ENCODE measurements around the gene RPS25. TPM values are rescaled to one million over a fixed set of nuclear protein-coding genes. Genes with fewer than 3 reads are reported as not detected.
"Not testable (repeated sequence)": the region's sequence is repeated elsewhere in the genome, so short reads cannot be mapped to it uniquely, and the experiment has no call there.

Gene RPS25
- total RNA-seq, 1 donor from 2014 or later = 609 TPM

DNA sequence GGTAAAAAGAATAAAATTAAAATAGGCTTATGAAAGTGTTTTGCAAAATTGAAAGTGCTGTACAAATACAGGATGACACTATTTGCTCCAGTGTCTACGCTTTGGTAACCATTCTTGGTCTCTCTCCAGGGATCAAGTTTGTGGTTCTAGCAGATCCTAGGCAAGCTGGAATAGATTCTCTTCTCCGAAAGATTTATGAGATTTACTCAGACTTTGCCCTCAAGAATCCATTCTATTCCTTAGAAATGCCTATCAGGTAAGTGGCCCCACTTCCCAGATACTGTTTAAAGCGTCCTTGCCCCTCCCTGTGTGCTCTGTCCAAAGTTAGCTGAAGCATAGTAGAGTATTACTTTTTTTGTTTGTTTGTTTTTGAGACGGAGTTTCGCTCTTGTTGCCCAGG, 3.5 kb upstream of the RPS25 start:
- Mint-ChIP-seq H3K4me1 (ENCODE audit: low read depth) (peaks cover 37% of the 10 kb centered on the region), H3K27me3 (ENCODE audit: low read depth) (no peaks in the 10 kb centered on the region), H3K4me3 (ENCODE audit: unreplicated experiment) (no peak overlapping the region), H3K36me3 (ENCODE audit: low read depth) (peaks cover 14% of the 10 kb centered on the region), H3K9me3 (ENCODE audit: low read depth) (no peaks in the 10 kb centered on the region), H3K27ac (ENCODE audit: unreplicated experiment) (no peak overlapping the region)
- no peak for DNase-seq (ENCODE audit: low spot score)
- TF ChIP-seq, protein P1, sequence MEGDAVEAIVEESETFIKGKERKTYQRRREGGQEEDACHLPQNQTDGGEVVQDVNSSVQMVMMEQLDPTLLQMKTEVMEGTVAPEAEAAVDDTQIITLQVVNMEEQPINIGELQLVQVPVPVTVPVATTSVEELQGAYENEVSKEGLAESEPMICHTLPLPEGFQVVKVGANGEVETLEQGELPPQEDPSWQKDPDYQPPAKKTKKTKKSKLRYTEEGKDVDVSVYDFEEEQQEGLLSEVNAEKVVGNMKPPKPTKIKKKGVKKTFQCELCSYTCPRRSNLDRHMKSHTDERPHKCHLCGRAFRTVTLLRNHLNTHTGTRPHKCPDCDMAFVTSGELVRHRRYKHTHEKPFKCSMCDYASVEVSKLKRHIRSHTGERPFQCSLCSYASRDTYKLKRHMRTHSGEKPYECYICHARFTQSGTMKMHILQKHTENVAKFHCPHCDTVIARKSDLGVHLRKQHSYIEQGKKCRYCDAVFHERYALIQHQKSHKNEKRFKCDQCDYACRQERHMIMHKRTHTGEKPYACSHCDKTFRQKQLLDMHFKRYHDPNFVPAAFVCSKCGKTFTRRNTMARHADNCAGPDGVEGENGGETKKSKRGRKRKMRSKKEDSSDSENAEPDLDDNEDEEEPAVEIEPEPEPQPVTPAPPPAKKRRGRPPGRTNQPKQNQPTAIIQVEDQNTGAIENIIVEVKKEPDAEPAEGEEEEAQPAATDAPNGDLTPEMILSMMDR (IDR thresholded peaks at IDR 0.05) = no peak

GRCh38 chr11:119019996-119020395, 1.9 kb upstream of the RPS25 start:
- H3K4me1 Mint-ChIP-seq (ENCODE audit: low read depth) = peaks cover 50% of the 10 kb centered on the region
- DNase-seq (ENCODE audit: low spot score) = no peak
- TF ChIP-seq, protein P1 (IDR thresholded peaks at IDR 0.05) = no peak
- H3K36me3 Mint-ChIP-seq (ENCODE audit: low read depth) = peaks cover 22% of the 10 kb centered on the region
- peak overlapping the region; percentile 98 for H3K27ac Mint-ChIP-seq (ENCODE audit: unreplicated experiment)
- H3K27me3 Mint-ChIP-seq (ENCODE audit: low read depth) = no peaks in the 10 kb centered on the region
- no peaks in the 10 kb centered on the region for H3K9me3 Mint-ChIP-seq (ENCODE audit: low read depth)
- peak overlapping the region; percentile 95 for H3K4me3 Mint-ChIP-seq (ENCODE audit: unreplicated experiment)

GRCh38 chr11:119017377-119017776, 766 bp downstream of the RPS25 start:
- DNase-seq (ENCODE audit: low spot score); H3K27me3 Mint-ChIP-seq (ENCODE audit: low read depth); H3K9me3 Mint-ChIP-seq (ENCODE audit: low read depth): not testable (repeated sequence)
- Mint-ChIP-seq H3K4me1 (ENCODE audit: low read depth) (peaks cover 44% of the 10 kb centered on the region), H3K36me3 (ENCODE audit: low read depth) (peaks cover 23% of the 10 kb centered on the region), H3K27ac (ENCODE audit: unreplicated experiment) (peak overlapping the region; percentile 98), H3K4me3 (ENCODE audit: unreplicated experiment) (peak overlapping the region; percentile 95)

- no peak for DNase-seq (ENCODE audit: low spot score)
- Mint-ChIP-seq H3K27ac (ENCODE audit: unreplicated experiment) (peak overlapping the region; percentile 54), H3K27me3 (ENCODE audit: low read depth) (no peaks in the 10 kb centered on the region), H3K4me3 (ENCODE audit: unreplicated experiment) (peak overlapping the region; percentile 95), H3K9me3 (ENCODE audit: low read depth) (no peaks in the 10 kb centered on the region), H3K36me3 (ENCODE audit: low read depth) (peaks cover 21% of the 10 kb centered on the region), H3K4me1 (ENCODE audit: low read depth) (peaks cover 43% of the 10 kb centered on the region)
- TF ChIP-seq, protein P1 (IDR thresholded peaks at IDR 0.05) = no peak
These were observed 1.7 kb downstream of the RPS25 start for GRCh38 chr11:119016216-119017009.

- peak overlapping the region; percentile 14 for H3K27ac Mint-ChIP-seq (ENCODE audit: unreplicated experiment)
- H3K27me3 Mint-ChIP-seq (ENCODE audit: low read depth) = no peaks in the 10 kb centered on the region
- H3K4me1 Mint-ChIP-seq (ENCODE audit: low read depth) = peaks cover 36% of the 10 kb centered on the region
- TF ChIP-seq, protein P1 (IDR thresholded peaks at IDR 0.05) = peak; percentile 52
- peak; percentile 48 for DNase-seq (ENCODE audit: low spot score)
- H3K36me3 Mint-ChIP-seq (ENCODE audit: low read depth) = peaks cover 23% of the 10 kb centered on the region
- no peak overlapping the region for H3K4me3 Mint-ChIP-seq (ENCODE audit: unreplicated experiment)
- no peaks in the 10 kb centered on the region for H3K9me3 Mint-ChIP-seq (ENCODE audit: low read depth)
These were observed 3.0 kb downstream of the RPS25 start for GRCh38 chr11:119015054-119015611.
